SK-N-SH (cell line): Measurements from ENCODE around the gene DCDC2. TPM values are rescaled to one million over a fixed set of nuclear protein-coding genes. Genes with fewer than 3 reads are reported as not detected.

ENCODE experiments used
- CTCF ChIA-PET: fragments of 300-600, 350-600 bp; formaldehyde crosslinking; extraction: SDS; loops from one replicate; lab custom pipeline; 2021; lab: Yijun Ruan, JAX
- POLR2A ChIA-PET: fragments of 350-600 bp; sonication (Branson Sonifier 250); formaldehyde crosslinking; extraction: SDS; loops from one replicate; lab custom pipeline; 2020; ENCODE audit warnings: antibody characterized with exemption, inconsistent platforms; lab: Yijun Ruan, JAX
- DNase-seq: peaks from one replicate; pipeline ENCODE4 v3.0.0; 2012
- H2AFZ ChIP-seq: fragments of 200-600 bp; sonication (generic); 2 replicates; pipeline ENCODE4 v1.8.1; 2016; ENCODE audit warnings: antibody characterized with exemption, mild to moderate bottlenecking, low read depth
- H3F3A ChIP-seq: fragments of 200-600 bp; sonication (generic); replicated peaks from 2 replicates; pipeline ENCODE3; 2016; ENCODE audit warnings: antibody characterized with exemption, mild to moderate bottlenecking; ENCODE audit not compliant: insufficient read depth
- H3K27ac ChIP-seq, 2 experiments: fragments of 200-500 bp in 1 of 2; fragments of 200-600 bp in 1 of 2; sonication (Bioruptor generic) in 1 of 2; sonication (generic), shearing (Covaris generic) in 1 of 2; 2 replicates each; pipeline versions ENCODE4 v1.5.1 to v1.6.1; 2014 to 2016; ENCODE audit warnings: low read depth in 2 of 2, inconsistent platforms in 1 of 2, low read length in 1 of 2, mild to moderate bottlenecking in 1 of 2, mixed read lengths in 1 of 2
- H3K27me3 ChIP-seq: fragments of 200-600 bp; sonication (generic), shearing (Covaris generic); 2 replicates; pipeline ENCODE4 v1.6.1; 2016; ENCODE audit warnings: mixed run types; ENCODE audit not compliant: insufficient read depth
- H3K36me3 ChIP-seq, 2 experiments: fragments of 200-500 bp in 1 of 2; fragments of 200-600 bp in 1 of 2; sonication (Bioruptor generic) in 1 of 2; sonication (generic) in 1 of 2; replicated peaks in 1 of 2; 2 replicates each; pipeline versions ENCODE3 to v1.5.1; 2014 to 2016; ENCODE audit warnings: low read length in 1 of 2, mild to moderate bottlenecking in 1 of 2; ENCODE audit not compliant: insufficient read depth in 2 of 2, control insufficient read depth in 1 of 2
- H3K4me1 ChIP-seq, 2 experiments: fragments of 200-500 bp in 1 of 2; fragments of 200-600 bp in 1 of 2; sonication (Bioruptor generic) in 1 of 2; sonication (generic), shearing (Covaris generic) in 1 of 2; 2 replicates each; pipeline versions ENCODE4 v1.5.1 to v1.6.1; 2014 to 2016; ENCODE audit warnings: low read depth in 1 of 2, low read length in 1 of 2, mixed run types in 1 of 2; ENCODE audit not compliant: insufficient read depth in 2 of 2, control insufficient read depth in 1 of 2
- H3K4me2 ChIP-seq: fragments of 200-600 bp; sonication (generic), shearing (Covaris generic); 2 replicates; pipeline ENCODE4 v1.6.1; 2017; ENCODE audit warnings: mixed run types
- H3K4me3 ChIP-seq, 2 experiments: fragments of 200-500 bp in 1 of 2; fragments of 200-600 bp in 1 of 2; sonication (Bioruptor generic) in 1 of 2; sonication (generic), shearing (Covaris generic) in 1 of 2; 2 replicates each; pipeline versions ENCODE4 v1.5.1 to v1.8.1; 2014 to 2016; ENCODE audit warnings: low read depth in 2 of 2, inconsistent platforms in 1 of 2, low read length in 1 of 2, mild to moderate bottlenecking in 1 of 2, mixed read lengths in 1 of 2, moderate library complexity in 1 of 2
- H3K79me2 ChIP-seq: fragments of 200-600 bp; sonication (generic); 2 replicates; pipeline ENCODE4 v1.8.1; 2017; ENCODE audit warnings: mild to moderate bottlenecking; ENCODE audit not compliant: insufficient read depth
- H3K9ac ChIP-seq: fragments of 200-600 bp; sonication (generic); 2 replicates; pipeline ENCODE4 v1.6.1; 2017; ENCODE audit warnings: mixed run types
- H3K9me2 ChIP-seq: fragments of 200-600 bp; sonication (generic); 2 replicates; pipeline ENCODE4 v1.6.1; 2017; ENCODE audit warnings: mixed run types
- H3K9me3 ChIP-seq: fragments of 200-600 bp; sonication (generic); 2 replicates; pipeline ENCODE4 v1.6.1; 2017; ENCODE audit warnings: mixed run types, mild to moderate bottlenecking, moderate library complexity
- H4K20me1 ChIP-seq: fragments of 200-600 bp; sonication (generic); 2 replicates; pipeline ENCODE4 v1.6.1; 2017; ENCODE audit warnings: mild to moderate bottlenecking, mixed run types; ENCODE audit not compliant: insufficient read depth
- CHD2 ChIP-seq: fragments of 150-350 bp; IDR thresholded peaks from 2 replicates; pipeline ENCODE4 v1.6.1; 2018; ENCODE audit warnings: low read length; ENCODE audit not compliant: partially characterized antibody
- FOSL2 ChIP-seq: IDR thresholded peaks from 2 replicates; pipeline ENCODE4 v1.4.0; 2012; ENCODE audit warnings: low read depth, mild to moderate bottlenecking, moderate library complexity, borderline replicate concordance
- FOXJ3 ChIP-seq: sonication (generic); formaldehyde crosslinking; IDR thresholded peaks from 2 replicates; pipeline ENCODE4 v1.5.1; 2020; ENCODE audit warnings: mild to moderate bottlenecking, missing genetic modification reagents
- NFIC ChIP-seq: IDR thresholded peaks from 2 replicates; pipeline ENCODE4 v1.4.0; 2012; ENCODE audit warnings: borderline replicate concordance
- POLR2AphosphoS5 ChIP-seq: IDR thresholded peaks from 2 replicates; pipeline ENCODE4 v1.6.1; 2012; ENCODE audit warnings: low read depth, low read length
- RCOR1 ChIP-seq: fragments of 150-350 bp; IDR thresholded peaks from 2 replicates; pipeline ENCODE4 v1.6.1; 2017; ENCODE audit warnings: antibody characterized with exemption, low read length
- REST ChIP-seq: IDR thresholded peaks from 2 replicates; pipeline ENCODE4 v1.6.1; 2012; ENCODE audit warnings: mild to moderate bottlenecking, low read depth, low read length, moderate library complexity
- SMC3 ChIP-seq: IDR thresholded peaks from 2 replicates; pipeline ENCODE4 v1.6.1; 2012; ENCODE audit warnings: low read depth, low read length, improper control_type of control experiment
- TCF12 ChIP-seq: IDR thresholded peaks from 2 replicates; pipeline ENCODE4 v1.4.0; 2012
- WGBS: methylation state at CpG from one replicate; pipeline ENCODE4 v1.1.6; 2017; ENCODE audit warnings: low lambda C conversion rate; 5-methylcytosine and 5-hydroxymethylcytosine counted together
- polyA plus RNA-seq, 3 experiments: library from polyadenylated mRNA; depleted of rRNA; stranded (reverse); fragments of >200 nt; gene quantifications; 2 replicates each; pipeline ENCODE4 v1.2.3, GENCODE V29; 2012

The DCDC2 gene
- polyA plus RNA-seq, 1 of the 3 experiments (the other 2 are of a cell fraction) = not detected

- no peak for TF ChIP-seq FOSL2
- TF ChIP-seq, all 33 proteins: peak for 0
These were observed 27.6 kb downstream of the DCDC2 start (continued) for GRCh38 chr6:24330137-24330732.

- Histone ChIP-seq H3K27ac (no peak overlapping the region), H3K79me2 (no peaks in the 10 kb centered on the region), H3K9me2 (no peaks in the 10 kb centered on the region), H3K9me3 (no peaks in the 10 kb centered on the region), H4K20me1 (no peaks in the 10 kb centered on the region), H3K27me3 (no peaks in the 10 kb centered on the region), H3K4me2 (no peak overlapping the region), H3K9ac (no peak overlapping the region), H3K4me3 (no peak overlapping the region), H3K36me3 (no peaks in the 10 kb centered on the region), H3F3A (no peaks in the 10 kb centered on the region), H2AFZ (no peak overlapping the region), H3K4me1 (no peaks in the 10 kb centered on the region)
- ChIA-PET POLR2A (no interaction called here), CTCF (interaction anchor here (1.1 to 2.2 kb wide), 4 partner anchors 21 to 46 kb away, joined by 3 to 6 read pairs (median 4); no protein-coding TSS in a partner anchor)
- 33% methylated on average over 2 of the region's 2 CpGs for WGBS
- no peak for DNase-seq
- TF ChIP-seq NFIC (no peak), REST (no peak), POLR2AphosphoS5 (no peak), CHD2 (no peak), FOXJ3 (CRISPR knock-in tag) (no peak), RCOR1 (no peak), FOSL2 (no peak)
These were observed 28.4 kb downstream of the DCDC2 start for GRCh38 chr6:24329451-24329850.

GRCh38 chr6:24329022-24329421 is 28.8 kb downstream of the DCDC2 start:
- Histone ChIP-seq H2AFZ (no peak overlapping the region), H3K79me2 (no peaks in the 10 kb centered on the region), H3F3A (no peaks in the 10 kb centered on the region), H3K4me1 (no peaks in the 10 kb centered on the region), H3K9me3 (no peaks in the 10 kb centered on the region), H3K27me3 (no peaks in the 10 kb centered on the region), H3K9ac (no peak overlapping the region), H3K4me2 (no peak overlapping the region), H3K4me3 (no peak overlapping the region), H4K20me1 (no peaks in the 10 kb centered on the region), H3K36me3 (no peaks in the 10 kb centered on the region), H3K27ac (no peak overlapping the region), H3K9me2 (no peaks in the 10 kb centered on the region)
- ChIA-PET CTCF (interaction anchor here (1.5 to 2.2 kb wide), 3 partner anchors 27 to 46 kb away, joined by 4 to 6 read pairs (median 5); no protein-coding TSS in a partner anchor), POLR2A (no interaction called here)
- 68% methylated on average over 4 of the region's 4 CpGs for WGBS
- DNase-seq = no peak
- no peak for TF ChIP-seq SMC3
- TF ChIP-seq TCF12 = no peak
- TF ChIP-seq, all 33 proteins: peak for 0
